Right atrium auricular region (tissue), 2 donors: Measurements from ENCODE around the gene FSD2. TPM values are rescaled to one million over a fixed set of nuclear protein-coding genes. Genes with fewer than 3 reads are reported as not detected.
"Not testable (repeated sequence)": the region's sequence is repeated elsewhere in the genome, so short reads cannot be mapped to it uniquely, and the experiment has no call there.

Experiments
- DNase-seq: peaks from one replicate; pipeline ENCODE4 v3.0.0-alpha.2; 2019; ENCODE audit warnings: low spot score
- H3K27ac ChIP-seq, 2 donors: fragments of 200-600 bp; sonication (generic); 1 replicate in 1 of 2; 2 replicates in 1 of 2; pipeline ENCODE4 v1.5.1; 2016 to 2019
- H3K27me3 ChIP-seq, 2 donors: fragments of 200-600 bp; sonication (generic); one replicate each; pipeline versions ENCODE4 v1.5.1 to v1.6.0; 2017 to 2019
- H3K36me3 ChIP-seq: fragments of 200-600 bp; sonication (generic); one replicate; pipeline ENCODE4 v1.5.1; 2016
- H3K4me1 ChIP-seq, 2 donors: fragments of 200-600 bp; sonication (generic); one replicate each; pipeline versions ENCODE4 v1.5.1 to v1.6.0; 2017 to 2019
- H3K4me3 ChIP-seq, 2 donors: fragments of 200-600 bp; sonication (generic); 1 replicate in 1 of 2; 2 replicates in 1 of 2; pipeline ENCODE4 v1.5.1; 2017 to 2019; ENCODE audit warnings: mild to moderate bottlenecking in 1 of 2, moderate library complexity in 1 of 2
- H3K9me3 ChIP-seq, 2 donors: fragments of 200-600 bp; sonication (generic); one replicate each; pipeline ENCODE4 v1.5.1; 2019
- CTCF ChIP-seq, 2 donors: fragments of 200-600 bp; sonication (generic); IDR thresholded peaks; one replicate each; pipeline ENCODE4 v1.5.1; 2019; ENCODE audit warnings: antibody characterized with exemption in 2 of 2
- total RNA-seq, 2 donors: library from RNA; depleted of rRNA; stranded (reverse); fragments of >200 nt; gene quantifications; one replicate each; pipeline ENCODE4 v1.1.0, GENCODE V29; 2016

FSD2 gene
- total RNA-seq, 2 donors from 2014 or later = 9.0 to 58.8 TPM

GRCh38 chr15:82778755-82779154 lies 27.1 kb downstream of the FSD2 start:
- no peak overlapping the region for H3K27ac ChIP-seq
- no peak for DNase-seq
- no peak for TF ChIP-seq CTCF (IDR thresholded peaks at IDR 0.05)
- no peak overlapping the region for H3K4me3 ChIP-seq
- peaks cover 13% of the 10 kb centered on the region for H3K36me3 ChIP-seq
- H3K4me1 ChIP-seq = no peaks in the 10 kb centered on the region
- no peaks in the 10 kb centered on the region for H3K9me3 ChIP-seq
- H3K27me3 ChIP-seq = no peaks in the 10 kb centered on the region

- Histone ChIP-seq H3K36me3 (peaks cover 13% of the 10 kb centered on the region), H3K27me3 (no peaks in the 10 kb centered on the region), H3K27ac (no peak overlapping the region), H3K4me3 (no peak overlapping the region), H3K4me1 (no peaks in the 10 kb centered on the region), H3K9me3 (no peaks in the 10 kb centered on the region)
- TF ChIP-seq CTCF (IDR thresholded peaks at IDR 0.05) = no peak
- DNase-seq = no peak
Measured at GRCh38 chr15:82774496-82774895, 31.4 kb downstream of the FSD2 start.

GRCh38 chr15:82771789-82772607 lies 33.9 kb downstream of the FSD2 start:
- no peak for DNase-seq
- Histone ChIP-seq H3K4me1 (no peaks in the 10 kb centered on the region), H3K4me3 (no peak overlapping the region), H3K9me3 (no peaks in the 10 kb centered on the region), H3K36me3 (peaks cover 20% of the 10 kb centered on the region), H3K27me3 (no peaks in the 10 kb centered on the region), H3K27ac (no peak overlapping the region)
- no peak for TF ChIP-seq CTCF (IDR thresholded peaks at IDR 0.05)

- H3K4me1 ChIP-seq = no peaks in the 10 kb centered on the region
Measured at GRCh38 chr15:82768414-82769054, 37.3 kb downstream of the FSD2 start.

GRCh38 chr15:82767163-82767829 lies 38.6 kb downstream of the FSD2 start:
- Histone ChIP-seq H3K4me1 (no peaks in the 10 kb centered on the region), H3K27ac (no peak overlapping the region), H3K4me3 (no peak overlapping the region), H3K9me3 (no peaks in the 10 kb centered on the region), H3K36me3 (peaks cover 36% of the 10 kb centered on the region), H3K27me3 (no peaks in the 10 kb centered on the region)
- DNase-seq = no peak
- no peak for TF ChIP-seq CTCF (IDR thresholded peaks at IDR 0.05)

More at GRCh38 chr15:82768414-82769054, 37.3 kb downstream of the FSD2 start:
- DNase-seq = no peak
- TF ChIP-seq CTCF (IDR thresholded peaks at IDR 0.05) = no peak
- Histone ChIP-seq H3K4me3 (no peak overlapping the region), H3K27me3 (no peaks in the 10 kb centered on the region), H3K36me3 (peaks cover 27% of the 10 kb centered on the region), H3K9me3 (no peaks in the 10 kb centered on the region), H3K27ac (peak overlapping the region; percentile 6 to 19)

- not testable (repeated sequence) for DNase-seq, H3K4me1 ChIP-seq, H3K9me3 ChIP-seq, H3K4me3 ChIP-seq, H3K27ac ChIP-seq, H3K27me3 ChIP-seq
- peaks cover 44% of the 10 kb centered on the region for H3K36me3 ChIP-seq
Measured at GRCh38 chr15:82766201-82766600, 39.7 kb downstream of the FSD2 start.
